HCT116 (cell line): ENCODE results near the gene DPP6.

Experiments
- EGR1 ChIP-seq: IDR thresholded peaks from 2 replicates; pipeline ENCODE4 v1.6.1; 2012; ENCODE audit warnings: low read depth
- POLR2AphosphoS5 ChIP-seq: IDR thresholded peaks from 2 replicates; pipeline ENCODE4 v1.6.1; 2011; ENCODE audit warnings: mild to moderate bottlenecking, low read depth, low read length, moderate library complexity
- REST ChIP-seq: IDR thresholded peaks from 2 replicates; pipeline ENCODE4 v1.6.1; 2012; ENCODE audit warnings: low read depth
- SP1 ChIP-seq: IDR thresholded peaks from 2 replicates; pipeline ENCODE4 v1.6.1; 2012; ENCODE audit warnings: low read depth
- TCF7L2 ChIP-seq: IDR thresholded peaks from 2 replicates; pipeline ENCODE4 v1.7.0; 2011; ENCODE audit warnings: borderline replicate concordance, inconsistent platforms; ENCODE audit not compliant: insufficient read depth, insufficient read length; ENCODE audit errors: extremely low read depth
- TF ChIP-seq, protein P1 (sequence below): IDR thresholded peaks from 2 replicates; pipeline ENCODE4 v1.6.1; 2012
- TF ChIP-seq, protein P2 (sequence below), 3 experiments: fragments of 200-600 bp in 1 of 3; sonication (generic) in 1 of 3; IDR thresholded peaks in 2 of 3; conservative IDR thresholded peaks in 1 of 3; 2 replicates each; pipeline ENCODE4 v1.5.1; 2012 to 2017; ENCODE audit warnings: low read depth in 2 of 3, low read length in 2 of 3, antibody characterized with exemption in 1 of 3, borderline replicate concordance in 1 of 3, control low read depth in 1 of 3, mild to moderate bottlenecking in 1 of 3, mixed read lengths in 1 of 3, mixed run types in 1 of 3, moderate library complexity in 1 of 3; ENCODE audit not compliant: insufficient read depth in 1 of 3

GRCh38 chr7:154217688-154218340, 165.6 kb downstream of the DPP6 start:
- no peak for TF ChIP-seq POLR2AphosphoS5
- no peak for TF ChIP-seq TCF7L2
- TF ChIP-seq, protein P1, sequence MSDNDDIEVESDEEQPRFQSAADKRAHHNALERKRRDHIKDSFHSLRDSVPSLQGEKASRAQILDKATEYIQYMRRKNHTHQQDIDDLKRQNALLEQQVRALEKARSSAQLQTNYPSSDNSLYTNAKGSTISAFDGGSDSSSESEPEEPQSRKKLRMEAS: no peak
- no peak for TF ChIP-seq SP1
- TF ChIP-seq, protein P2, sequence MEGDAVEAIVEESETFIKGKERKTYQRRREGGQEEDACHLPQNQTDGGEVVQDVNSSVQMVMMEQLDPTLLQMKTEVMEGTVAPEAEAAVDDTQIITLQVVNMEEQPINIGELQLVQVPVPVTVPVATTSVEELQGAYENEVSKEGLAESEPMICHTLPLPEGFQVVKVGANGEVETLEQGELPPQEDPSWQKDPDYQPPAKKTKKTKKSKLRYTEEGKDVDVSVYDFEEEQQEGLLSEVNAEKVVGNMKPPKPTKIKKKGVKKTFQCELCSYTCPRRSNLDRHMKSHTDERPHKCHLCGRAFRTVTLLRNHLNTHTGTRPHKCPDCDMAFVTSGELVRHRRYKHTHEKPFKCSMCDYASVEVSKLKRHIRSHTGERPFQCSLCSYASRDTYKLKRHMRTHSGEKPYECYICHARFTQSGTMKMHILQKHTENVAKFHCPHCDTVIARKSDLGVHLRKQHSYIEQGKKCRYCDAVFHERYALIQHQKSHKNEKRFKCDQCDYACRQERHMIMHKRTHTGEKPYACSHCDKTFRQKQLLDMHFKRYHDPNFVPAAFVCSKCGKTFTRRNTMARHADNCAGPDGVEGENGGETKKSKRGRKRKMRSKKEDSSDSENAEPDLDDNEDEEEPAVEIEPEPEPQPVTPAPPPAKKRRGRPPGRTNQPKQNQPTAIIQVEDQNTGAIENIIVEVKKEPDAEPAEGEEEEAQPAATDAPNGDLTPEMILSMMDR (IDR thresholded peaks at IDR 0.05 in 2 of 3, conservative IDR thresholded peaks at IDR 0.05 in 1 of 3; ENCODE audit: borderline replicate concordance in 1 of 3, insufficient read depth in 1 of 3, low read depth in 2 of 3, low read length in 2 of 3): no peak
- TF ChIP-seq REST: no peak
- TF ChIP-seq EGR1: no peak
